T follicular helper cell (primary cell): Measurements from ENCODE around the gene PIGBOS1.
"Not testable (repeated sequence)": the region's sequence is repeated elsewhere in the genome, so short reads cannot be mapped to it uniquely, and the experiment has no call there.

Experiments used
- DNase-seq: peaks from one replicate; pipeline ENCODE4 v3.0.0-alpha.2; 2020; ENCODE audit warnings: low read depth

The PIGBOS1 gene

DNA sequence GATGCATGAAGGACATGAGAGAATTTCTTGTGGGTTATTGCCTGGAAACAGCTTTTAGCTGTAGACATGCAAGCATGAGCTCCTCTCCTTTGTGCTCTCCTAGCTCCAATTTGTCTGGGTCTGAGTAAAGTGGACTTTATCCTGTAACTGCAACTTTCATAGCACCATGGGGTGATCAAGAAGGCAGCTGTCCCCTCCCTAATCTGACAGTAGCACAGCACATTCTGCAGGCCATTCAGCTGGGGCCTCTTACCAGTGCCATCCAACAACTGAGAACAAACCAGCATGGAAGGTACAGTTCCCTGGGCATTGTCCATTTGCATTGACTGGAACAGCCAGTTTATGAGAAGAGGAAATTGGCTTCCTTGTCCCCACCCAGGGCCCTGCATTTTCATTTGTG, 21.6 kb downstream of the PIGBOS1 start:
- DNase-seq, result no peak

DNA sequence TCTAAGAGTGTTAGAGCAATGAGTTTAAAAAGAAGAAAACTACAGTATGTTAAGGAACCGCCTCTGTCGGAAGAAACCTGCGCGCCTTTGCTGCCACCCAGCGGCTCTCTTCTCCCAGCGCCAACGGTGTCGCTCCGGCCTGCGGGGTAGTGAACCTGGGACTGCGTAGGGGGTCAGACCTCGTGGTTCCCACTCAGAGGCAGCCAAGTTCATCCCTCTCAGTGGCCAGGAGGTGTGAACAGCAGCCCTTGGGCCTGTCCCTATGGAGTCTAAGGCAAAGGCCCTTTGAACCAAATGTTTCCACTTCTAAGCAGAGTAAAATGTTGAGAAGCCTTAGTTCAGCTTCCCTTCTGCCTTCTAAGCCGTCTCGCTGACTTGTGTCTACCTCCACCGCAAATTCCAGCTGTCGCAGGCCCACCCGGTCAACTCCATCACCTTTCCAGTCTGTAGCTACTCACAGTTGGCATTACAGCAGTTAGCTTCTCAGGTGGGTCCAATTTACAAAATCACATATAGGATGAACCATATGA, 28.3 kb downstream of the PIGBOS1 start:
- peak; percentile 73 for DNase-seq

DNA sequence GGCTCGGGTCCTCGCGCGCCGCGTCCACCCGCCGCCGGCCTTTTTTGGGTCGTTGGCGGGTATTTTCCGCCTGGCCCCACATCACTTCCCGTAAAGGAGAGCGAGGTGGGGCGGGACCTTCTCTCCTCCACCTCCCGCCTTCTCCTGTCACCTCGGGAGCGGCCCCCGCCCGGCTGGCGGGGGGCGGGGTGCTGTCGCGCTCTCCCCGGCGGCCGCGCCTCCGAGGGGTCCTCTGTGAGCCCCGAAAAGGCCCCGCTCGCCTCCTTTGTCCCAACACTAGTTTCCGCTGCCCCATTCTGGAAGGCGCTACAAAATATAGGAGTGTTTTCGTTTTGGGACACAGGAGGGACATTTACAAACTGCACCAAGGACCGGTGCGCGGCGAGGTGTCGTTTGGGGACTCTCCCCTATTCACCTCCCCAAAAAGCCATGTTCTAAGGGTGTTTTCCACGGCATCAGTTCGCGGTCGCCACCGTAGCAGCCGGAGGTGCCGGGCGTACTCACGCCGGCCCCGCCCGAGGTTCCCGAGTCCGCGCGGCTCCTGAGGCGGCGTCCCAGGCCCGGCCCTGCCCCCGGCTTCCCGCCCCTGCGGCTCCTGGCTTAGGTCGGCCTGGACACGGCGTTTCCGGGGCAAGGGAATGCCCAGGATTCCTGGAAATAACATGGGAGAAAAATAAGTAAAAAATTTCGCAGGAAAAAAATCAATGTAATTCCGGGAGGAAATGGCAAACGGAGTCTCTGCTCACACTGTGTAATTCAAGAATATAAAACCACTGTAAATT, 29.0 kb downstream of the PIGBOS1 start, which contains the start of gene RAB27A:
RAB27A (minus strand) TSS at position 68 of the 782 bp plus-strand sequence. CDS start 54,879 bp downstream, outside the sequence.
- peak; percentile 58 for DNase-seq

DNA sequence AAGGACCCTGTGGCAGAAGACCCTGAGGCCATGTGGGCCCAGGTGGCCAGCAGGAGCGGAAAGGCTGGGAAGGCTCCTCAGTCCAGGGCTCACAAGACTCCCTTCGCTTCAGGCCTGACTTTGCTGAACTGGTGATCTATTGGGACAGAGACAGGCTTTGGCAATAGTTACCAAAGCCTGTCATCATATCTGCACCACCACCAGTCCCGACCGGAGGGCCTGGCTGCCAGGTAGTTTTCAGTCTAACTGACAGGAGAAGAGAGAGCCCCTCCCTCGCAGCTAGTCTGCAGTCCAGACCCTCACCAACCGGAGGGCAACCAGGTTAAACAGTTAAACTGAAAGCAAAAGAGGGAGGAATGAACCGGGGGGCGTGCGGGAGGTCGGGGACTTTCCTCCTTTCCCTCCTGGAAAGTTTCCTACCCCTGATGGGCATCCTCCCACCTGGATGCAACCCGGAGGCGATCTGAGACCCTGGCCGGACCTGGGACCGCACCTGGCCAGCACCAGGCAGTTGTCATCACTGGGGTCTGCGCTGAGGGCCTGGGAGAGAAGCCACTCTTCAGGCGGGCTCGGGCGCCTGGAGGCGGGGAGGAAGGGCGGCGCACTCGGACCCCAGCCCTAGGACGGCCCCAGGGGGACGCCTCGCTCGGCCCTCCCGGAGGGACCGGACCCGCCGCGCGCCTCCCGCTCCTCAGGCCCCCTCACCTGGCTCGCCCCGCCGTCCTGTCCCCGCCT, 29.7 kb downstream of the PIGBOS1 start:
- peak; percentile 5 for DNase-seq

DNA sequence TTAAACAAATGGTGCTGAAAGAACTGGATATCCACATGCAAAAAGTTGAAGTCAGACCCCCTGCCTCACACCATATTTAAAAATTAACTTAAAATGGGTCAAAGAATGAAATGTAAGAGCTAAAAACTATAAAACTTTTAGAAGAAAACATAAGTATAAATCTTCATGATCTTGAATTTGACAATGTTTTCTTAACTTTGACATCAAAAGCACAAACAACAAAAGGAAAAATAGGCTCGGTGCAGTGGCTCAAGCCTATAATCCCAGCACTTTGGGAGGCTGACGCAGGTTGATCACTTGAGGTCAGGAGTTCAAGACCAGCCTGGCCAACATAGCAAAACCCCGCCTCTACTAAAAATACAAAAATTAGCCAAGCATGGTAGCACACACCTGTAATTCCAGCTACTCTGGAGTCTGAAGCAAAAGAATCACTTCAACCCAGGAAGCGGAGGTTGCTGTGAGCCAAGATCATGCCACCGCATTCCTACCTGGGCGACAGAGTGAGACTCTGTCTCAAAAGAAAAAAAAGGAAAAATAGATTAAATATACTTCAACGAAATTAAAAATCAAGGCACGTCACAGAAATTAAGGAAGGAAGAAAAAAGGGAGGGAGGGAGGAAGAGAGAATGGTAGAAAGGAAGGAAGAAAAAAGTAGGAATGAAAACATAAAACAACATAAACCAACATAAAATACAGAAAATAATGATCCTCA, 30.8 kb downstream of the PIGBOS1 start:
- no peak for DNase-seq

DNA sequence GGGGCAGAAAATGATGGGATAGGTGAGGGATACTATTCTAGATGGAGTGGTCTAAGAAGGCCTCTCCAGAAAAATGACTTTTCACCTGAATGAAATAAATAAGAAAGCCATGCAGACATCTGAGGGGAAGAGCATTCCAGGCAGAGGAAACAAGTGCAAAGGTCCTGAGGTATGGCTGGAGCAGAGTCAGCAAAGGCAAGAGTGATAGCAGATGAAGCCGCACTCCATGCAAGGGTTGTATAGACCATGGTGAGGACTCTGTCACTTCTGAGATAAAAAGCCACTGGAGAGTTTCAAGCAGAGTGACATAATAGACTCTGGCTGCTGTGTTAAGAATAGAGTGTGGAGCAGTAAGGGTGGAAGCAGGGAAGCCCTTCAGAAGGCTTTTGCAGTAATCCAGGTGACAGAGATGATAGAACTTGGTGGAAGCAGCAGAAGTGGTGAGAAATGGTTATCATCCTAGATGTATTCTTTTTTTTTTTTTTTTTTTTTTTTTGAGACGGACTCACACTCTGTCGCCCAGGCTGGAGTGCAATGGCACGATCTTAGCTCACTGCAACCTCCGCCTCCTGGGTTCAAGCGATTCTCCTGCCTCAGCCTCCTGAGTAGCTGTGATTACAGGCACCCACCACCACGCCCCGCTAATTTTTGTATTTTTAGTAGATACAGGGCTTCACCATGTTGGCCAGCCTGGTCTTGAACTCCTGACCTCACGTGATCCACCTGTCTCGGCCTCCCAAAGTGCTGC, 32.3 kb downstream of the PIGBOS1 start:
- not testable (repeated sequence) for DNase-seq

DNA sequence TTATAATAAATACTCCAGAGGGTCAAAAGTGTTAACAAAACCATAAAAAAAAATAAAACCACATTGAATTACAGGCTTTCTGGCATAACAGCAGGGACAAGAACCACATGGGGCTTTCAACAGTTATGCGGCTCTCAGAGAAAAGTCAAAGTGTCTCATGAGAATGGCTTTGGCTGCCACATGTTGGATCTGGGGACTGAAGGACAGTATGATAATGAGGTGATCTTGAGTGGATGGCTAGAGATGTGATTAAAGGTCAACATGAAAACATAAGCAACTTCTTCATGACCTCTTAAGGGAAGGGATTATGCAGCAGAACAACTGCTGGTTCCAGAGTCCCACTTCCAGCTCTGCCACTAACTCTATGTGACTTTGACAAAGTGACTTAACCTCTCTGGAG, 34.5 kb downstream of the PIGBOS1 start:
- no peak for DNase-seq

DNA sequence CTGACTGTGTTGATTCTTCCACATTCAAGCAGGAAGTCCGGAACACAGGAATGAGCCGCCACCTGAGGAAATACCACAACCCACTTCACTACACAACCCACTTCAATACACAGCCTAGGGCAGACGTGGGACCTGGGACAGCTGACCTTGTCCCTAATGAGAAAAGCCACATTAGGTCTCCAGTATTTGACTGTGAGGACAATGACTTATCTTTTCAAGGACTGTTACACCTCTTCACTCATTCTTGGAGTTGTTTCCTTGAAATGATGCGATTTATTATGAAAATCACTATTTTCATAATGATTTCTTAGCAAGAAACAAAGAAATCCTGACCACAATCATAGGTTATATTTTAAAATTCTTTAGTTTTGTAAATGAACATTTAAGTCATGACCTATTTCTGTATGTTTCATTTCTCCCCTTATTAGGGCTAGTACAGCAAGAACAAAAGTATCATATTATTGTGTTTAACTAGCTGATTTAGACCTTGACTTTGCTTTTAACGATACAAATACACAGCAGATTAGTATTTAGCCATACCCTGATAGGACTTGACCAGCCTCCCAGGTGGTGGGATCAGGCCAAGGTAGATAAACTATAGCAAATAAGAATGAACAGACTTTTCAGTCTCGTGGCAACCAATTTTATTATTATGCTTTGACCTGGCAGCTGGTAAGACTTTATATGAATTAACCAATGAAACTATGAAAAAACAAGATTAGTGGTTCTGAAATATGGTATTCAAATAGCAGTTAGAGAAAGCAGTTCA, 35.4 kb downstream of the PIGBOS1 start:
- DNase-seq, result no peak

DNA sequence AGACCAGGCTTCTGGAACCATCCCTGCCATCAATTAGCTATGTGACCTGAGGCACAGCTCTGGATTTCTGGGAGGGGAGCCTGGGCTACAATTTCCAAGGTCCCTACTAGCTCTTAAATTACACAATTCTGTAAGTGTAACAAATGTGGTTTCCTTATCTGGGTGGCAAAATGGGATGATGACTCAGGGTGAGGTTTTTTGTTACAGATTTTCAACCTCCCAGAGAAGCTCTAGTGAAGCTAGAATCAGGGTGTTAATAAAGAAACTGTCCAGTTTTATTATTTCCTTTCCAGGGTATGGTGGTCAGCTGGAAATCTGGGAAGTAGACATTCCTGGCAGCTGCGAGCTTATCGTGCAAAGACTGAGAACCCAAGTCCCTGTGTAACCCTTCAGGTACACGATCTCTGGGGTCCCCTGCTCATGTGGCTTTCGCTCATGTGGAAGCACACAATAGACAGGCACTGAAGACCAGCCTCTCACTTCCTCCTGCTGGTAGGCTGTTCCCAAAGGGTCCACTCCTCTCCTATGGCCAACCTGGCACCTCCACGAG, 36.6 kb downstream of the PIGBOS1 start:
- no peak for DNase-seq

DNA sequence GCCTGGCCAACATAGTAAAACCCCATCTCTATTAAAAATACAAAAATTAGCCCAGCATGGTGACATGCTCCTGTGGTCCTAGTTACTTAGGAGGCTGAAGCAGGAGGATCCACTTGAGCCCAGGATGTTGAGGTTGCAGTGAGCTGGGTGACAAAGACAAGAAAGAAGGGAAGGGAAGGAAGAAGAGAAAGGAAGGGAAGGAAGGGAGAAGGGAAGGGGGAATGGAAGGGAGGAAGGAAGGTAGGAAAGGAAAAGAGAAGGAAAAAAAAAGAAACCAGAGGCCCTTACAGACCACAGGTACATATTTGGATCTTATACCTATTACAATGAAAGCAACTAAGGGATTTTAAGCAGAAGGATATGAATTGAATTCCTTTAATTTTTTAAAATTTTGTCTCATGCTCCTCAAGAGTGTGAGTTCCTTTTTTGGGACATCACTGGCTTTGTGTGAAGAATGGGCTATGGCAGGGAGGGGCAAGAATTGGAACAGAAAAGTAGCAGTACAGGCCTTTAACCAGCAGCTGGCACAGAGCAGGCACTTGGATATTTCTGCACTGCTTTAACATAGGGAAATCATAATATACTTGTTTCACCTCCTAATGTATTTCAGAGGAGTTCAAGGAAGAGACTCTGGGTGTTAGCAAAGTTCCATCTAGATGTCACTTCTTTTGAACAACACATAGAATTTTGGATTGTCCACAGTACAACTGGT, 37.2 kb downstream of the PIGBOS1 start:
- no peak for DNase-seq

DNA sequence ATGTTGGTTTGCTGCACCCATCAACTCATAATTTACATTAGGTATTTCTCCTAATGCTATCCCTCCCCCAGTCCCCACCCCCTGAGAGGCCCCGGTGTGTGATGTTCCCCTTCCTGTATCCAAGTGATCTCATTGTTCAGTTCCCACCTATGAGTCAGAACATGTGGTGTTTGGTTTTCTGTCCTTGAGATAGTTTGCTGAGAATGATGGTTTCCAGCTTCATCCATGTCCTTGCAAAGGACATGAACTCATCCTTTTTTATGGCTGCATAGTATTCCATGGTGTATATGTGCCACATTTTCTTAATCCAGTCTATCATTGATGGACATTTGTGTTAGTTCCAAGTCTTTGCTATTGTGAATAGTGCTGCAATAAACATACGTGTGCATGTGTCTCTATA, 38.3 kb downstream of the PIGBOS1 start:
- DNase-seq, result peak; percentile 16

DNA sequence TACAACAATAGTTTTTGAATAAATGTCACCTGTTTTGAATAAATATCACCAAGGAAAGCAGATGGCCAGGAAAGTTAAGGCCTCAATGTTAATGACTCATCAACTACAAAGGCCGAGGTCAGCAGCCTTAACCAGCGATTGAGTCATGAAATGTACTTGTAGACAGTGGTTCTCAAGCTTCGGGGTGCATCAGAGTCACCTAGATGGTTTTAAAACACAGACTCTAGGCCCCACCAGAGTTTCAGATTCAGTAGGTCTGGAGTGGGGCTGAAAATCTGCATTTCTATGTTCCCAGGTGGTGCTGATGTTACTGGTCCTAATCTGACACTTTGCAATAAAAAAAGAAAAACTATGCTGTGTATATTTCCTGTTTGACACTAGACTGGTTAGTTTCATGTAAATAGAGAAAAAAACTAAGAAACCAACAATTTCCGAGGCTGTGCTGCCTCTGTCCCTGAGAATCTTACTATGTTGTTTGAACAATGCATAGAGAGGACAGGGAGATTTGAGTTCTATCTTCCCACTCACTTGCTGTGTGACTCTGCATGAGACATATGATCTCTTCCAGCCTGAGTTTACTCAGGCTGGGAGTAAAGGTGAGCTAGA, 39.1 kb downstream of the PIGBOS1 start:
- peak; percentile 42 for DNase-seq

DNA sequence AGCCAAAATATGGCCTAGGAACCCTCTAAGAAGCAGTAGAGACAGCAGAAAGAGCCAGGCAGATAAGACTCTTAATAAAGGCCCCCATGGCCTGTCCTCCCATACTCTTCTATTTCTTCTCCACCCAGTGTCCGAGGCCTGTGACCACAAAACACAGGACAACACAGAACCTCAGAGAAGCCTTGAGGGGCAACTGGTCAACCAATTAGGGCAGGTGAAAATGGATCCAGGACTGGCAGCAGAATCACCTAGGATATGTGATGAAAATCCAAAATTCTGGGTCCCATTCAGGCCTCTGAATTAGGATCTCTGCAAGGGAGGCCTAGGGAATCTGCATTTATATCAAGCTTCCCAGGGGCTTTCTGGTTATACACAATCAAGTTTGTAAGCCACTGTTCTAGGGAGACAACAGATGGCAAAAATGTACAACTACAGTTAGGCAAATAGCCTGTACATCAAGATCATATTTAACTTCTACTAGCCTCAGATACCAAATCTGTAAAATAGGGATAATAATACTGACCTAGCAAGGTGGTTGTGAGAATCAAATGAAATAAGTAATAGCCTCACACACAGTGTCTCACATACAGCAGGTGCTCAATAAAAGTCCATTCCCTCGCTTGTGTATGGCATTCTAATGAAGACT, 39.7 kb downstream of the PIGBOS1 start:
- DNase-seq, result no peak

DNA sequence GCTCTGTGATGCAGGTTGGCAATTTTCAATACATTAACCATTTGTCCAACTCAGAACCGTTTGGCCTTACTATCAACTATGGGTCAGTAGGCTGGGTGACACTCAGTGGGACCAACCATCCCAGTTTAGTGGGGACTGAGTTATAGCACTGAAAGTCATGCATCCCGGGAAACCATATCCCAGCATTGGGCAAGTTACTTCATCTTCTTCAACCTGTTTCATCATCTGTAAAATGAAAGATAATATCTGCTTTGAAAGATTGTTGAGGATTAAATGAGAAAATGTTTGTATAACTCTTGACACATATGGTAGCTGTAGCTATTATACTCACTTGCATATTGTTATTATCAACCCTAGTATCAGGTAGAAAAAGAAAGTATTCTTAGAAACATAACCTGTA, 41.2 kb downstream of the PIGBOS1 start:
- DNase-seq, result no peak

DNA sequence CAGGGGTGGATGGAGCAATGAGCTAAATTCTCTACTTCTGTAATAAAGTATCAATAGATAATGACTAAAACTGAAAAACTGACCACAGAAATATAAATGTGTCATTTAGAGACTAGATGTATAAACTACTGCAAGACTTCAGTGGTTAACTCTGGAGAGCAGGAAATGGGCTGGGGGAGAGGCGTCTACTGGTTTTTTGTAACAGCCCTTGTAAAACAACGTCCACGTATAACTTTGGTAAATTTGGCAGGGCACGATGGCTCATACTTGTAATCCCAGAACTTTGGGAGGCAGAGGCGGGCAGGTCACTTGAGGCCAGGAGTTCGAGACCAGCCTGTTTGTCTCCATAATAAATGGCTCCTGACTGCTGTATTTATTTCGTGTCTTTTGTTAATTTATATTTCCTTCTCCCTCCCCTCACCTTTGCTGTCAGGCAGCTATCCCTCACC, 41.8 kb downstream of the PIGBOS1 start:
- peak; percentile 41 for DNase-seq

DNA sequence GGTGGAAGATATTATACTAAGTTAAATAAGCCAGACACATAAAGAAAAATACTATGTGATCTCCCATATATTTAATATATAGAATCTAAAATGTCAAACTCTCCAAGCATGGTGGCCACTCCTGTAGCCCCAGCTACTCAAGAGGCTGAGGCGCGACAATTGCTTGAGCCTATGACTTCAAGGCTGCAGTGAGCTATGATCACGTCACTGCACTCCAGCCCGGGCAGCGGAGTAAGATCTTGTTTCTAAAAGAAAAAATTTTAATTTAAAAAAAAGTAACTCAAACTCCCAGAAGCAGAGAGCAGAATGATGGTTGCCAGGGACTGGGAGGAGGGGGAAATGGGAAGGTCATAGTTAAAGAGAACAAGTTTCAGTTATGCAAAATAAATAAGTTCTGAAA, 42.6 kb downstream of the PIGBOS1 start:
- DNase-seq, result no peak

DNA sequence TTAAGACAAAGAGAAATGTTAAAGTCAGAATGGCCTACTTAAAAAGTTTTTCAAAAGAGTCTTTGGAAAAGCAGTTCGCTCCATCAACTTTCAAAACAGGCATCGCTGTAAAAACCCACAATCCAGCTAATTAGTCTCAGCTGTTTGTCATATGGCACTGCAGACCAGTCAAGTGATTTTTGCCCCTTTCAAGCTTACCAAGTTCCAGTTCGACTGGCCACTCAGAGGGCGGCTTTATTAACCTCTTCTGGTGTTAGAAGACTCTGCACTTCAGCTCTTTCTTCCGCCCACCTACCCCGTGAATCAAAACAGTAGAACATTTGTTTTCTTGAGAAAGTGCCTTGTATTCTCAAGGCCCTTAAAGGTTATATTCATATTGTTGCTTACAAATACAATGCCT, 48.6 kb downstream of the PIGBOS1 start:
- no peak for DNase-seq

DNA sequence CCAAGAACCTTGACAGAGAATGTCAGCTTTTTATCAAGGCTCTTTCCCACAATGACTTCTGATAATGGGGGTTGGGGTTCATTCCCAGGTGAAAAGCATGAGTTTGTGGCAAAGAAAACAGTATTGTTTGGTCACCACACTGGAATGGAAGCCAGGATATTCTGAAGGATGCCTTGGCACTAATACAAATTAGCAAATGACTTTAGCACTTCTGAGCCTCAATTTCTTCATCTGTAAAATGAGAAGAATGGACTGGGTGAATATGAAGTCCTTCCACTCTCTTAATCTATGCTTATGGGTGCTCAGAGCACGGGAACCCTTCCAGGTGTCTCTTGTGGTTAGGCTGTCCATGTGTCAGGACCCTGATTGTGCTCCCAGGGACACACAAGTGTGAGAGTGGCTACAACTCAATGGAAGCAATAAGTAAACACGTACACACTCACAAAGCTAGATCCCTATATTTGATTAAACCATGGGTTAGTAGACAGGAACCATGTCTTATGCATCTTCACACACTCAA, 50.7 kb downstream of the PIGBOS1 start:
- DNase-seq, result no peak
